Adipocyte (in vitro differentiated cells): ENCODE measurements around the gene SEC24C.
A peak's percentile ranks its signal among the peaks of the same experiment; 100 is the strongest.

Source experiments
- DNase-seq: peaks from one replicate; pipeline ENCODE4 v3.0.0-alpha.2; 2015; ENCODE audit warnings: low read depth
- H3K27me3 ChIP-seq: replicated peaks from 2 replicates; pipeline ENCODE4 v1.7.0; 2013; ENCODE audit warnings: mild to moderate bottlenecking, low read length, moderate library complexity; ENCODE audit not compliant: control insufficient read depth, insufficient read depth
- H3K36me3 ChIP-seq: 2 replicates; pipeline ENCODE4 v1.7.0; 2013; ENCODE audit warnings: low read length, mild to moderate bottlenecking, moderate library complexity; ENCODE audit not compliant: control insufficient read depth, insufficient read depth, severe bottlenecking
- H3K4me1 ChIP-seq: 2 replicates; pipeline ENCODE4 v1.7.0; 2013; ENCODE audit warnings: mild to moderate bottlenecking, low read length, moderate library complexity; ENCODE audit not compliant: control insufficient read depth, insufficient read depth
- H3K4me3 ChIP-seq: 2 replicates; pipeline ENCODE4 v1.7.0; 2013; ENCODE audit warnings: mild to moderate bottlenecking, low read length, moderate library complexity
- H3K9ac ChIP-seq: 2 replicates; pipeline ENCODE4 v1.7.0; 2013; ENCODE audit warnings: mild to moderate bottlenecking, low read length, moderate library complexity
- H3K9me3 ChIP-seq: 2 replicates; pipeline ENCODE4 v1.7.0; 2013; ENCODE audit warnings: mild to moderate bottlenecking, low read length, moderate library complexity; ENCODE audit not compliant: control insufficient read depth

The SEC24C gene

GRCh38 chr10:73816917-73817729 lies 73.0 kb downstream of the SEC24C start:
- DNase-seq = no peak
- Histone ChIP-seq H3K27me3 (no peaks in the 10 kb centered on the region), H3K9ac (peak overlapping the region; percentile 9), H3K4me3 (no peak overlapping the region), H3K9me3 (no peaks in the 10 kb centered on the region), H3K4me1 (peaks cover 17% of the 10 kb centered on the region), H3K36me3 (peaks cover 17% of the 10 kb centered on the region)

- Histone ChIP-seq H3K9me3 (no peaks in the 10 kb centered on the region), H3K4me3 (no peak overlapping the region), H3K27me3 (no peaks in the 10 kb centered on the region), H3K36me3 (peaks cover 15% of the 10 kb centered on the region), H3K4me1 (peaks cover 17% of the 10 kb centered on the region), H3K9ac (no peak overlapping the region)
- no peak for DNase-seq
These were observed 73.7 kb downstream of the SEC24C start for GRCh38 chr10:73817826-73818225.

DNA sequence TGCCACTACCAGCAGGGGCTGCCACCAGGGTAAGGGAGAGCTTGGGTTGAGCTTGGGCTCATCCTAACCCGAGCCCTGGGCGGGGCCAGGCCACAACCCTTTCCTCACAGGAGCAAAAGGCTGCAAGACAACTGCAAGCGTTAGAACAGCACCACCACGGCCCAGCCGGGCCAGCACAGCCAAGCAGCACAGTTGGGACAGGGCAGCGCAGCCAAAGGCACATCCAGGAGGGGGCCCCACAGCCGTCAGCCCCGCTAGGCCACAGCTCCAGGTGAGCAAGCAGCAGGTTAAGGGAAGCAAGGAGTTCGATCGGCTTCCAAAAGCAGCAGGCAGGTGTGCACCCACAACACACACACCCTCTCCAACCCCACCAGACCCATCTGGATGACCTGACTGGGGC lies 74.2 kb downstream of the SEC24C start:
- H3K27me3 ChIP-seq = no peaks in the 10 kb centered on the region
- H3K9me3 ChIP-seq = no peaks in the 10 kb centered on the region
- DNase-seq = no peak

GRCh38 chr10:73819081-73819480 lies 74.9 kb downstream of the SEC24C start:
- Histone ChIP-seq H3K36me3 (peaks cover 17% of the 10 kb centered on the region), H3K9me3 (no peaks in the 10 kb centered on the region), H3K27me3 (no peaks in the 10 kb centered on the region), H3K4me1 (peaks cover 17% of the 10 kb centered on the region), H3K4me3 (no peak overlapping the region), H3K9ac (no peak overlapping the region)
- DNase-seq = no peak

More for the DNA sequence above, 74.2 kb downstream of the SEC24C start:
- Histone ChIP-seq H3K36me3 (peaks cover 16% of the 10 kb centered on the region), H3K4me3 (no peak overlapping the region), H3K4me1 (peaks cover 17% of the 10 kb centered on the region), H3K9ac (no peak overlapping the region)

GRCh38 chr10:73819513-73820093 lies 75.4 kb downstream of the SEC24C start:
- DNase-seq = no peak
- no peak overlapping the region for H3K9ac ChIP-seq
- peaks cover 17% of the 10 kb centered on the region for H3K4me1 ChIP-seq
- H3K9me3 ChIP-seq = no peaks in the 10 kb centered on the region
- H3K27me3 ChIP-seq = no peaks in the 10 kb centered on the region
- no peak overlapping the region for H3K4me3 ChIP-seq
- peaks cover 19% of the 10 kb centered on the region for H3K36me3 ChIP-seq
